Spleen (tissue), 11 donors: ENCODE data around the gene URGCP. TPM values are rescaled to one million over a fixed set of nuclear protein-coding genes. Genes with fewer than 3 reads are reported as not detected.

Experiments
- DNase-seq: peaks from one replicate; pipeline ENCODE4 v3.0.0-alpha.2; 2020
- H3K27ac ChIP-seq, 8 donors: fragments of 200-600 bp; sonication (generic) in 7 of 8; 1 replicate in 4 of 8; 2 replicates in 4 of 8; pipeline versions ENCODE4 v1.5.0 to v1.8.0; 2016 to 2021; ENCODE audit warnings: inconsistent platforms in 4 of 8, mild to moderate bottlenecking in 4 of 8, moderate library complexity in 1 of 8
- H3K27me3 ChIP-seq, 7 donors: fragments of 200-600 bp; sonication (generic) in 6 of 7; replicated peaks in 1 of 7; 1 replicate in 4 of 7; 2 replicates in 3 of 7; pipeline versions ENCODE4 v1.5.0 to v1.8.0; 2016 to 2021; ENCODE audit warnings: inconsistent platforms in 3 of 7, mild to moderate bottlenecking in 1 of 7
- H3K36me3 ChIP-seq, 6 donors: fragments of 200-600 bp; sonication (generic) in 5 of 6; 1 replicate in 4 of 6; 2 replicates in 2 of 6; pipeline versions ENCODE4 v1.5.0 to v1.8.0; 2016 to 2021; ENCODE audit warnings: inconsistent platforms in 2 of 6
- H3K4me1 ChIP-seq, 6 donors: fragments of 200-600 bp; sonication (generic) in 5 of 6; 1 replicate in 3 of 6; 2 replicates in 3 of 6; pipeline versions ENCODE4 v1.5.0 to v1.8.0; 2016 to 2021; ENCODE audit warnings: inconsistent platforms in 3 of 6
- H3K4me3 ChIP-seq, 8 donors: fragments of 200-600 bp; sonication (generic) in 7 of 8; 1 replicate in 4 of 8; 2 replicates in 4 of 8; pipeline versions ENCODE4 v1.5.0 to v1.8.0; 2016 to 2021; ENCODE audit warnings: inconsistent platforms in 4 of 8, mild to moderate bottlenecking in 4 of 8, moderate library complexity in 2 of 8
- H3K9me3 ChIP-seq, 8 donors: fragments of 200-600 bp; sonication (generic) in 7 of 8; 1 replicate in 4 of 8; 2 replicates in 4 of 8; pipeline versions ENCODE4 v1.5.0 to v1.8.0; 2016 to 2021; ENCODE audit warnings: inconsistent platforms in 4 of 8
- CTCF ChIP-seq, 11 experiments: fragments of 200-600 bp in 7 of 11; fragments of 450-650 bp in 4 of 11; sonication (generic) in 4 of 11; IDR thresholded peaks in 8 of 11; conservative IDR thresholded peaks in 3 of 11; 1 replicate in 7 of 11; 2 replicates in 4 of 11; pipeline versions ENCODE4 v1.4.0 to v1.8.0; 2016 to 2021; ENCODE audit warnings: antibody characterized with exemption in 11 of 11, inconsistent platforms in 4 of 11, mild to moderate bottlenecking in 1 of 11
- POLR2A ChIP-seq, 3 donors: fragments of 450-650 bp; IDR thresholded peaks; one replicate each; pipeline ENCODE4 v1.5.1; 2017; ENCODE audit warnings: antibody characterized with exemption in 3 of 3, mild to moderate bottlenecking in 1 of 3
- POLR2AphosphoS5 ChIP-seq, 3 donors: sonication (generic); formaldehyde crosslinking; IDR thresholded peaks; one replicate each; pipeline ENCODE4 v1.5.1; 2017; ENCODE audit warnings: antibody characterized with exemption in 3 of 3
- WGBS, 5 donors: extraction: QIAGEN DNeasy Blood & Tissue Kit in 3 of 5; methylation state at CpG; one replicate each; pipeline versions ENCODE4 v1.1.5 to v1.1.7; 2013 to 2018; 5-methylcytosine and 5-hydroxymethylcytosine counted together
- intact Hi-C: fragments of 100-400 bp; cut with DNase I; formaldehyde crosslinking; loops from one replicate; pipeline ENCODE4 v1.15.0; 2023; ENCODE audit warnings: low total_unique reads
- polyA plus RNA-seq, 3 donors: library from polyadenylated mRNA; stranded (reverse); fragments of 200-250 nt; gene quantifications; one replicate each; pipeline ENCODE4 v1.2.1, GENCODE V29; 2013
- total RNA-seq, 7 donors: library from RNA; depleted of rRNA in 3 of 7; stranded (reverse); fragments of >200 nt in 3 of 7; fragmentation: NEBNext Ultra II Directional in 4 of 7; extraction: Animal tissue kit (Norgen Biotek cat#: 25700) in 4 of 7; gene quantifications; one replicate each; pipeline versions ENCODE4 v1.1.0 to v1.2.1, GENCODE V29; 2016 to 2021
- donor health status: healthy with polysubstance abuse.
- donor health status: DM: no; HTN: no; CAD: no; lungs with moderate emphysema.
- donor health status: DM: no; HTN: no; CAD: no.
- donor health status: Bipolar disorder and iron deficiency.
- donor health status: healthy.
- donor health status: DM: no; HTN: no; CAD: no.
- donor health status: DM: yes; HTN: yes; CAD: no.

URGCP gene
- total and polyA plus RNA-seq, 10 donors = 8.6 to 32.1 (median 24.6) TPM

GRCh38 chr7:43851805-43852204 lies 54.6 kb downstream of the URGCP start:
- no peaks in the 10 kb centered on the region for H3K36me3 ChIP-seq
- H3K4me3 ChIP-seq = no peak overlapping the region
- no peak for TF ChIP-seq POLR2AphosphoS5 (IDR thresholded peaks at IDR 0.05)
- no peak for TF ChIP-seq CTCF (IDR thresholded peaks at IDR 0.05 in 8 of 11, conservative IDR thresholded peaks at IDR 0.05 in 3 of 11)
- no peak for TF ChIP-seq POLR2A (IDR thresholded peaks at IDR 0.05)
- no peaks in the 10 kb centered on the region for H3K27me3 ChIP-seq
- H3K27ac ChIP-seq = no peak overlapping the region
- intact Hi-C loops = no loop called here
- no peaks in the 10 kb centered on the region for H3K9me3 ChIP-seq
- 87 to 97% (median 90%) methylated on average over 2 of the region's 2 CpGs for WGBS, 5 donors
- H3K4me1 ChIP-seq = no peaks in the 10 kb centered on the region
- DNase-seq = no peak

GRCh38 chr7:43850348-43851116 lies 55.9 kb downstream of the URGCP start:
- 66 to 88% (median 78%) methylated on average over 5 of the region's 5 CpGs for WGBS, 5 donors
- H3K27me3 ChIP-seq = no peaks in the 10 kb centered on the region
- no peak overlapping the region for H3K4me3 ChIP-seq
- intact Hi-C loops = no loop called here
- DNase-seq = no peak
- H3K36me3 ChIP-seq = no peaks in the 10 kb centered on the region
- H3K9me3 ChIP-seq = no peaks in the 10 kb centered on the region
- no peak overlapping the region for H3K27ac ChIP-seq
- H3K4me1 ChIP-seq = no peaks in the 10 kb centered on the region
- no peak for TF ChIP-seq POLR2AphosphoS5 (IDR thresholded peaks at IDR 0.05)
- TF ChIP-seq CTCF (IDR thresholded peaks at IDR 0.05 in 8 of 11, conservative IDR thresholded peaks at IDR 0.05 in 3 of 11) = no peak
- no peak for TF ChIP-seq POLR2A (IDR thresholded peaks at IDR 0.05)

- no peaks in the 10 kb centered on the region for H3K36me3 ChIP-seq
- no peak overlapping the region for H3K27ac ChIP-seq
- no peaks in the 10 kb centered on the region for H3K4me1 ChIP-seq
- H3K9me3 ChIP-seq = no peaks in the 10 kb centered on the region
- no peak overlapping the region for H3K4me3 ChIP-seq
- H3K27me3 ChIP-seq = no peaks in the 10 kb centered on the region
- TF ChIP-seq POLR2A (IDR thresholded peaks at IDR 0.05) (no peak), POLR2AphosphoS5 (IDR thresholded peaks at IDR 0.05) (no peak), CTCF (IDR thresholded peaks at IDR 0.05 in 8 of 11, conservative IDR thresholded peaks at IDR 0.05 in 3 of 11) (no peak)
- no peak for DNase-seq
- intact Hi-C loops = no loop called here
- WGBS, 5 donors = 67 to 89% (median 72%) methylated on average over 2 of the region's 2 CpGs
These were observed 57.3 kb downstream of the URGCP start for GRCh38 chr7:43849047-43849446.

- no peaks in the 10 kb centered on the region for H3K36me3 ChIP-seq
- no peaks in the 10 kb centered on the region for H3K27me3 ChIP-seq
- no peak overlapping the region for H3K27ac ChIP-seq
- H3K9me3 ChIP-seq = no peaks in the 10 kb centered on the region
- H3K4me1 ChIP-seq = no peaks in the 10 kb centered on the region
- TF ChIP-seq POLR2AphosphoS5 (IDR thresholded peaks at IDR 0.05) (no peak), CTCF (IDR thresholded peaks at IDR 0.05 in 8 of 11, conservative IDR thresholded peaks at IDR 0.05 in 3 of 11) (no peak), POLR2A (IDR thresholded peaks at IDR 0.05) (no peak)
- no peak for DNase-seq
- 34 to 62% (median 47%) methylated on average over 3 to 4 of the region's 4 CpGs for WGBS, 5 donors
- intact Hi-C loops = no loop called here
- no peak overlapping the region for H3K4me3 ChIP-seq
These were observed 58.9 kb downstream of the URGCP start for GRCh38 chr7:43847496-43847895.
